ENCODE data around the gene ASTL. TPM values are rescaled to one million over a fixed set of nuclear protein-coding genes. Genes with fewer than 3 reads are reported as not detected.

ASTL gene
- total and polyA plus RNA-seq, 2 donors (not counting 3 experiments of a cell fraction or from before 2014, with no cell fraction given), result not detected

DNA sequence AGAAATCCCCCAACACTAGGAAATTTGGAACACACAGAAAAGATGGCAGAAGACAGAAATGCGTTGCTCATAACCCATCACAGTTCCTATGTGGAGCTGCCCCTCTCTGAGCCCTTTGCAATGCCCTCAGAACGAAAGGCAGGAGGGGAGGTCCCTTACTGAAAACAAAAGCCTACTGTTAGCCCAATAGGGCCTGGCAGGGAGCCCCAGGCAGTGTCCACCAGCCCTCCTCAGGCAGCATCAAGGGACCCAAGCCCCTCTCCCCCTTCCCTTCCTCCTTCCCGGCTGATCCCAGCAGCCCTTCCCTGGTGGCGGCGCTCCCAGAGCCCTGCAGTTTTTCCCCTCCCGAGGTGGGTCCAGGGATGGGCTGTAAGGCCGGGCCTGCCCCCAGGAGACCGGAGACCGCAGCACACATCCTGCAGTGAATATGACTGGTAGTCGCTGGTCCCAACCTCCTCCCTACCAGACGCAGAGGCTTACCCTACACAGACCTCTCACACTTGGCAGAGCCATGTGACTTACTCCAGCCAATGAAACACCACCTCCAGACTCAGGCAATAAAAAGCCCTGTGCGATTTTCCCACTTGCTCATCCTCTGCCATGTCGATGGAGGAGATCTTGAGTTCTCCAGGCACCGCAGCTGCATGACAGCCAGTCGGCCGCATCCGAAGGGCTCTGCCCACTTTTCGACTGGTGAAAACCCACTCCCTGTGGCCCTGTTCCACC lies 26.3 kb upstream of the ASTL start:
- no peaks in the 10 kb centered on the region for H3K4me1 ChIP-seq (ENCODE audit: control insufficient read depth, extremely low read depth, insufficient read depth, low read length)
- no peaks in the 10 kb centered on the region for H3K79me2 ChIP-seq (ENCODE audit: control insufficient read depth, insufficient read depth, low read length)
- no TSS peak for BruUV-seq (replicated peaks)
- no peaks in the 10 kb centered on the region for H3K9me3 ChIP-seq (replicated peaks; ENCODE audit: control insufficient read depth, insufficient read depth, low read length)
- FAIRE-seq (no peak), DNase-seq (ENCODE audit: low read depth, low spot score) (no peak)
- no peaks in the 10 kb centered on the region for H3K36me3 ChIP-seq (ENCODE audit: control insufficient read depth in 2 of 2, extremely low read depth in 1 of 2, insufficient read depth in 2 of 2, low read length in 2 of 2)
- ChIA-PET POLR2A (no interaction called here), CTCF (interaction anchor here (1.0 kb wide), 1 partner anchor 48 kb away, joined by 4 read pairs; no protein-coding TSS in a partner anchor)
- no peaks in the 10 kb centered on the region for H4K20me1 ChIP-seq (replicated peaks; ENCODE audit: control insufficient read depth, extremely low read depth, insufficient read depth, low read length)
- H3K4me2 ChIP-seq (ENCODE audit: insufficient read depth, low read length), result no peak overlapping the region
- dilution Hi-C loops (cut with MboI; ENCODE audit: extremely low pct_ligation_motif_present, low sequenced_read_pairs), result no loop called here
- no peak overlapping the region for H3K4me3 ChIP-seq (replicated peaks in 1 of 3; ENCODE audit: insufficient read depth in 1 of 3, low read depth in 1 of 3, low read length in 3 of 3)
- intact Hi-C loops (cut with micrococcal nuclease), result no loop called here
- H3K27ac ChIP-seq (ENCODE audit: insufficient read depth, low read depth, low read length), result no peak overlapping the region
- peaks cover 4% of the 10 kb centered on the region in 2 experiments for H3K27me3 ChIP-seq (ENCODE audit: control insufficient read depth in 2 of 2, insufficient read depth in 2 of 2, low read length in 2 of 2)
- TF ChIP-seq EZH2 (IDR thresholded peaks at IDR 0.05; ENCODE audit: borderline replicate concordance, low read depth, low read length, severe bottlenecking) (no peak), GATA2 (IDR thresholded peaks at IDR 0.05; ENCODE audit: insufficient read depth, insufficient read length, low read depth, low read length) (no peak), JUN (IDR thresholded peaks at IDR 0.05; ENCODE audit: borderline replicate concordance, insufficient read depth, insufficient read length, low read depth) (no peak), FOS (IDR thresholded peaks at IDR 0.05; ENCODE audit: borderline replicate concordance, insufficient read depth, low read length) (no peak), MYC (IDR thresholded peaks at IDR 0.05; ENCODE audit: low read depth, low read length) (no peak), POLR2AphosphoS5 (IDR thresholded peaks at IDR 0.05; ENCODE audit: insufficient read depth, low read depth, low read length) (no peak), POLR2A (IDR thresholded peaks at IDR 0.05; ENCODE audit: low read depth, low read length) (no peak)
- TF ChIP-seq, protein P1, sequence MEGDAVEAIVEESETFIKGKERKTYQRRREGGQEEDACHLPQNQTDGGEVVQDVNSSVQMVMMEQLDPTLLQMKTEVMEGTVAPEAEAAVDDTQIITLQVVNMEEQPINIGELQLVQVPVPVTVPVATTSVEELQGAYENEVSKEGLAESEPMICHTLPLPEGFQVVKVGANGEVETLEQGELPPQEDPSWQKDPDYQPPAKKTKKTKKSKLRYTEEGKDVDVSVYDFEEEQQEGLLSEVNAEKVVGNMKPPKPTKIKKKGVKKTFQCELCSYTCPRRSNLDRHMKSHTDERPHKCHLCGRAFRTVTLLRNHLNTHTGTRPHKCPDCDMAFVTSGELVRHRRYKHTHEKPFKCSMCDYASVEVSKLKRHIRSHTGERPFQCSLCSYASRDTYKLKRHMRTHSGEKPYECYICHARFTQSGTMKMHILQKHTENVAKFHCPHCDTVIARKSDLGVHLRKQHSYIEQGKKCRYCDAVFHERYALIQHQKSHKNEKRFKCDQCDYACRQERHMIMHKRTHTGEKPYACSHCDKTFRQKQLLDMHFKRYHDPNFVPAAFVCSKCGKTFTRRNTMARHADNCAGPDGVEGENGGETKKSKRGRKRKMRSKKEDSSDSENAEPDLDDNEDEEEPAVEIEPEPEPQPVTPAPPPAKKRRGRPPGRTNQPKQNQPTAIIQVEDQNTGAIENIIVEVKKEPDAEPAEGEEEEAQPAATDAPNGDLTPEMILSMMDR (IDR thresholded peaks at IDR 0.05; ENCODE audit: extremely low read depth in 1 of 2, insufficient read depth in 1 of 2, low read depth in 1 of 2, low read length in 2 of 2), result no peak
- TF ChIP-seq, protein P2, sequence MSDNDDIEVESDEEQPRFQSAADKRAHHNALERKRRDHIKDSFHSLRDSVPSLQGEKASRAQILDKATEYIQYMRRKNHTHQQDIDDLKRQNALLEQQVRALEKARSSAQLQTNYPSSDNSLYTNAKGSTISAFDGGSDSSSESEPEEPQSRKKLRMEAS (IDR thresholded peaks at IDR 0.05; ENCODE audit: insufficient read depth, insufficient read length), result no peak
- H2AFZ ChIP-seq (ENCODE audit: low read depth, low read length), result no peak overlapping the region
- no peak overlapping the region for H3K9ac ChIP-seq (replicated peaks; ENCODE audit: extremely low read depth, insufficient read depth, low read length)
- H3K9me1 ChIP-seq (replicated peaks; ENCODE audit: control insufficient read depth, extremely low read depth, insufficient read depth, low read length), result no peaks in the 10 kb centered on the region

Measured in endothelial cell of umbilical vein (primary cell).